ENCODE measurements around the gene ZNF483. TPM values are rescaled to one million over a fixed set of nuclear protein-coding genes. Genes with fewer than 3 reads are reported as not detected.

Gene ZNF483
- total RNA-seq, 2 donors from 2014 or later, result 12.8 to 30.4 TPM

GRCh38 chr9:111524731-111525055 is 286 bp upstream of the ZNF483 start:
- DNase-seq (ENCODE audit: low spot score), result no peak
- peak overlapping the region; percentile 78 to 80 for H3K4me3 ChIP-seq
- no peaks in the 10 kb centered on the region for H3K4me1 ChIP-seq (replicated peaks)
- no peak for TF ChIP-seq CTCF (IDR thresholded peaks at IDR 0.05)
- TF ChIP-seq POLR2AphosphoS5 (IDR thresholded peaks at IDR 0.05), result no peak
- TF ChIP-seq POLR2A (IDR thresholded peaks at IDR 0.05), result no peak
- 26% methylated on average over 7 of the region's 7 CpGs for WGBS
- H3K36me3 ChIP-seq, result no peaks in the 10 kb centered on the region
- intact Hi-C loops (cut with DNase I), result loop anchor here (5.0 kb wide), 1 partner anchor 42 kb away; the partner anchor contains the start of gene ECPAS
- no peaks in the 10 kb centered on the region for H3K9me3 ChIP-seq
- H3K27me3 ChIP-seq (replicated peaks; ENCODE audit: insufficient read depth), result no peaks in the 10 kb centered on the region
- H3K27ac ChIP-seq, result peak overlapping the region in 1 of 2 donors; percentile 81

DNA sequence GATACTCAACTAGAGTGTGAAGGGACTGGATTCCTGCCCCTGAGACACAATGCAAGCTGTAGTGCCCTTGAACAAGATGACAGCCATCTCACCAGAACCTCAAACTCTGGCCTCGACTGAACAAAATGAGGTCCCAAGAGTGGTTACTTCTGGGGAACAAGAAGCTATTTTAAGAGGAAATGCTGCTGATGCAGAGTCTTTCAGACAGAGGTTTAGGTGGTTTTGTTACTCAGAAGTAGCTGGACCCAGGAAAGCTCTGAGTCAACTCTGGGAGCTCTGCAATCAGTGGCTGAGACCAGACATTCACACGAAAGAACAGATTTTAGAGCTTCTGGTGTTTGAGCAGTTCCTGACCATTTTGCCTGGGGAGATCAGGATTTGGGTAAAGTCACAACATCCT is 2.4 kb downstream of the ZNF483 start:
- Histone ChIP-seq H3K9me3 (no peaks in the 10 kb centered on the region), H3K27me3 (replicated peaks; ENCODE audit: insufficient read depth) (no peaks in the 10 kb centered on the region), H3K4me3 (no peak overlapping the region), H3K27ac (no peak overlapping the region), H3K4me1 (replicated peaks) (no peaks in the 10 kb centered on the region), H3K36me3 (no peaks in the 10 kb centered on the region)
- intact Hi-C loops (cut with DNase I), result loop anchor here (5.0 kb wide), 1 partner anchor 45 kb away; the partner anchor contains the start of gene ECPAS
- TF ChIP-seq POLR2AphosphoS5 (IDR thresholded peaks at IDR 0.05) (no peak), POLR2A (IDR thresholded peaks at IDR 0.05) (no peak), CTCF (IDR thresholded peaks at IDR 0.05) (no peak)
- 98% methylated on average over 2 of the region's 2 CpGs for WGBS
- DNase-seq (ENCODE audit: low spot score), result no peak

DNA sequence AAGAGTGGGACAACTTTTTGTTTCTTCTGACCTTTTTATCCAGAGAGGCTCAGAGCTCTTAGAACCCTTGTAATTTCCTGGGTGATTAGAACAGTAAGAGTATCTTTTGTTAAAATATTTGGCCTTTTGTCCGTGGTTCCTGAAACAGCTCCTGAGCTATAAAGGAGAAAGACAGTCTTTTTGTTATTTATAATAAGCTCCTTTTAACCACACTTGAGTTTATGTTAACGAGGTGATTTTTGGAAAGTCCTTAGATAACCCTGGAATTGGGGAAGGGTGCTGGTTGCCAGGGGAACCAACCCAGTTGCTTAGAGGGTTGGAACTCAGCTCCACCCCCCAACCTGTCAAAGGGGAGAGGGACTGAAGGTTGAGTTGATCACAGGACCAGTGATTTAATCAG is 4.8 kb downstream of the ZNF483 start:
- H3K36me3 ChIP-seq, result no peaks in the 10 kb centered on the region
- H3K27me3 ChIP-seq (replicated peaks; ENCODE audit: insufficient read depth), result no peaks in the 10 kb centered on the region
- DNase-seq (ENCODE audit: low spot score), result no peak
- H3K27ac ChIP-seq, result no peak overlapping the region
- H3K4me3 ChIP-seq, result no peak overlapping the region
- H3K4me1 ChIP-seq (replicated peaks), result no peaks in the 10 kb centered on the region
- intact Hi-C loops (cut with DNase I), result loop anchor here (5.0 kb wide), 1 partner anchor 47 kb away; the partner anchor contains the start of gene ECPAS
- WGBS, result 31% methylated on average over 2 of the region's 2 CpGs
- TF ChIP-seq POLR2AphosphoS5 (IDR thresholded peaks at IDR 0.05), result no peak
- no peak for TF ChIP-seq CTCF (IDR thresholded peaks at IDR 0.05)
- no peak for TF ChIP-seq POLR2A (IDR thresholded peaks at IDR 0.05)
- H3K9me3 ChIP-seq, result no peaks in the 10 kb centered on the region

DNA sequence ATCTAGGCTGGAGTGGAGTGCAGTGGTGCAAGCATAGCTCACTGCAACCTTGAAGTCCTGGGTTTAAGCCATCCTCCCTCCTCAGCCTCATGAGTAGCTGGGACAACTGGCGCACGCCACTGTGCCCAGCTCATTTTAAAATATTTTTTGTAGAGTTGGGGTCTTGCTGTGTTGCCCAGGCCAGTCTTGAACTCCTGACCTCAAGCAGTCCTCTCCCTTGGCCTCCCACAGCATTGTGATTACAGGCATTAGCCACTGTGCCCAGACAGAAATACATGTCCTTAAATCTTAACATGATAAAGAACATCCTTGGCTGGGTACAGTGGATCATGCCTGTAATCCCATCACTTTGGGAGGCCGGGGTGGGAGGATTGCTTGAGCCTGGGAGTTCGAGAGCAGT is 6.7 kb downstream of the ZNF483 start:
- WGBS, result 100% methylated on average over 4 of the region's 4 CpGs
- no peak overlapping the region for H3K4me3 ChIP-seq
- peaks cover 0 to 3% of the 10 kb centered on the region in 2 donors for H3K36me3 ChIP-seq
- no peaks in the 10 kb centered on the region for H3K4me1 ChIP-seq (replicated peaks)
- intact Hi-C loops (cut with DNase I), result no loop called here
- TF ChIP-seq CTCF (IDR thresholded peaks at IDR 0.05), result no peak
- no peak for TF ChIP-seq POLR2AphosphoS5 (IDR thresholded peaks at IDR 0.05)
- TF ChIP-seq POLR2A (IDR thresholded peaks at IDR 0.05), result no peak
- no peak for DNase-seq (ENCODE audit: low spot score)
- H3K9me3 ChIP-seq, result no peaks in the 10 kb centered on the region
- H3K27me3 ChIP-seq (replicated peaks; ENCODE audit: insufficient read depth), result no peaks in the 10 kb centered on the region
- no peak overlapping the region for H3K27ac ChIP-seq

GRCh38 chr9:111533099-111533790 is 8.3 kb downstream of the ZNF483 start:
- H3K27me3 ChIP-seq (replicated peaks; ENCODE audit: insufficient read depth), result no peaks in the 10 kb centered on the region
- DNase-seq (ENCODE audit: low spot score), result no peak
- intact Hi-C loops (cut with DNase I), result no loop called here
- no peaks in the 10 kb centered on the region for H3K4me1 ChIP-seq (replicated peaks)
- no peak overlapping the region for H3K27ac ChIP-seq
- no peaks in the 10 kb centered on the region for H3K9me3 ChIP-seq
- peaks cover 0 to 14% of the 10 kb centered on the region in 2 donors for H3K36me3 ChIP-seq
- 86% methylated on average over 5 of the region's 5 CpGs for WGBS
- no peak overlapping the region for H3K4me3 ChIP-seq
- TF ChIP-seq POLR2AphosphoS5 (IDR thresholded peaks at IDR 0.05), result no peak
- TF ChIP-seq POLR2A (IDR thresholded peaks at IDR 0.05), result no peak
- no peak for TF ChIP-seq CTCF (IDR thresholded peaks at IDR 0.05)
